HG02870 (cell line): ENCODE measurements around the gene DCLRE1B.

Source experiments
- ATAC-seq: cut with Tn5 transposase; IDR thresholded peaks from one replicate; pipeline ENCODE4 v1.9.1; 2021; ENCODE audit warnings: mild to moderate bottlenecking, moderate library complexity; ENCODE audit not compliant: unreplicated experiment

DCLRE1B gene

DNA sequence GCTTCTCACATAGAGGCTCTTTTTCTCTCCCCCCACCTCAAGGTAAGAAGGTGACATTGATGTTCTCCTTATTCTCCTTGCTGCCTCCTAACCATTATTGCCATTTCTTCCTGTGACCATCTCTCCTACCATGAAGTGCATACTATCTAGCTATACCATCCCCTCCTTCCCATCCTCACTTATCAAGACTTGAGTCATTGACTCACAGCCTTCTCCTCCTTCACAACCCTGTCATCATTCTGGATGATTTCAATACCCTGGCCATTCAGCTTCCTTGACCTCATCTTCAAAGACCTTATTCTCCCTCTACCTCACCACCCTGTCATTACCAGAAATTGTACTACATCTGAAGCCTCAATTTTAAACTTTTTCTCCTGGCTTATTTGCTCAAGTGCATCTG lies 13.1 kb downstream of the DCLRE1B start:
- no peak for ATAC-seq

DNA sequence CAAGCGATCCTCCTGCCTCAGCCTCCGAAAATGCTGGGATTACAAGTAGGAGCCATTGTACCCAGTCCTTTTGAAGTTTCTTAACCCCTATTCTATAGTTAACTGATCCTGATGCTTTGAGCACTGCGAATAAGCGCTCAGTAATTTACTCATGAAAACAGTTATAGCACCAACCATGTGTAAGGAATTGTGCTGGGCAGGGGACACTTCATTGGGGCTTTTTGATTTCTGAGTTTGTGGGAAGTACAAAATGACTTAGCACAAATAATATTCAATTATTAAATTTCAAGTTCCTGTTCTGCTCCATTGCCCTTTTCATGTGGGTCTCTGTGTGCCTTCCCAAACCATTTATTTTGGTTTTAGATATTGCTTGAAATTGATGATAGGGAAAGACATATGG lies 17.8 kb downstream of the DCLRE1B start:
- no peak for ATAC-seq

DNA sequence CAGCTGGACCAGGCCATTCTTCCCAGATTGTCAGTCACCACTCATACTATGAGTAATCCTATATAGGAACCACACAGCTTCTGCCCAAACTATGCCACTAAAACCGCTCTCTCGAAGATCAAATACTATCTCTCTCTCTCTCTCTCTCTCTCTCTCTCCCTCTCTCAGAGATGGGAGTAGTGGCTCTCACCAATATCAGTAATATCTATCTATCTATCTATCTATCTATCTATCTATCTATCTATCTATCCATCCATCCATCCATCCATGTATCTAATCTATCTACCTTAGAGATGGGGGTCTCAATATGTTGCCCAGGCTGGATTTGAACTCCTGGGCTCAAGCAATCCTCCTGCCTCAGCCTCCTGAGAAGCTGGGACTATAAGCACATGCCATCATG lies 19.3 kb downstream of the DCLRE1B start:
- no peak for ATAC-seq

DNA sequence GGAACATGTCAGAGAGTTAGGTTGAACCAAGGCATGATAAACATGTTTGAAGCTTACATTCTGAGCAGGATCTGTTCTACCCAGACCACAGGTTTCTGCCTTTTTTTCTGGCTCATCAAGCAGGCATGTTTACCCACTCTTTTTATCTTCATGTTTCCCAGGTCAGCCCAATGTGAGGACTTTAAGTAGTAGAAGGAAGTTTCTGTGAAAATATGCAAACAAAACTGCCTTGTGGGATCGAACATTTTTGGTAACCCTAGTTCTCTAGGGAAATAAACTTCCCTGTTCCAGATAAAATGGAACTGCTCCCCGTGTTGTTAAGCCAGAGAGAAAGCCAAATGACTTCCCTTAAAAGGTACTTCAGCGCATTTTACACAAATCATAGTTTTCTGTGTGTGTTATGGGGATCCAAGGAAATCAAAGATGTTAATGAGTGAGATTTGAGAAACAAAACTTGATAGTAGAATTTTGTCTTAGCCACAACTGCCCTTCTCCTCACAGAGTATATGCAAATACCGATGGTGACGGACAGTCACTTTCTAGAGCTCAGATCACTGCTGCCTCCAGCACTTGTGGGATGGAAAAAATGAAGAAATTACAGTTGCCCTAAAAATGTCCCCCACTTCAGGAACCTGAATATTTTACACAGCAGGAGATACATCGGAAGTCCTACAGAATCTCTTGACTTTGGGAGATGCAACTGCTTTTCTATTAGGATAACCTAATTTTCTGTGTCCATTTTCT lies 23.2 kb downstream of the DCLRE1B start:
- ATAC-seq: peak; percentile 29

DNA sequence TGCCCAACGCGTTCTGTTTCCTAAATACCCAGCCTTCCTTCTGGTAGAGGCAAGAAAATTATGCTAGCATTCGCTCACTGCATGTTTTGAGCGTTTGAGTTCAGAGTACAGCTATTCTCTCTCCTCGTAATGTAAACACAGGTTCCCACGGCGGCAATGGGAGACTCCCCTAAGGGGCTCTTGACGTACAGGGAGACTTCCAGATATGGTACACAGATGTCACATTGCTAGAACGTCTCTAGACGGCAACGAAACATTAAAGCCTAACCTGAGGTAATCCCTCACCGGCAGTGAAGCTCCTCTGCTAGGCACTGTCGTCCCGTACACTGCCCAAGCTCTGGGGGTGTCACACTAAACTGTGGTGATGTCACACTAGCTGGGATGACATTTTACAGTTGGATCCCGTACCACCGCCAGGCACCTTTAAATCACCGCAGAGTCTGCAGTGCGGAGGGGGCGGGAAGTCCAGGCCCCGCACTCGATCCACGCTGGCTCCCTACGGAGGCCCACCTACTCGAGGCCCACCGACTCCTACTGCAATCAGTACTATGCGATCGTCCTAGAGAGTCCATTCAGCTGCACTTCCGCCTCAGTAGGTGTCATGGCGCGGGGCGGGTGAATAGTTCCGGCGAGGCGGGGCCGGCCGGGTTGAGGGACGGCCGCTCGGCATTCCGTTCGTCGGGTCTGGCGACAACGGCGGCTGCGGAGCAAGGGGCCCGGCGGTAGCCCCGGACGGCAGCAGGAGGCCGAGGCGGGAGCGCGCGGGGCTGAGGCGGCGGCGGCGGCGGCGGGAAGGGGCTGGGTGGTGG lies 24.0 kb downstream of the DCLRE1B start, which contains the start of gene HIPK1:
Gene HIPK1 (plus strand): TSS at position 384 of the 809 bp plus-strand sequence.
- peak; percentile 61 for ATAC-seq

DNA sequence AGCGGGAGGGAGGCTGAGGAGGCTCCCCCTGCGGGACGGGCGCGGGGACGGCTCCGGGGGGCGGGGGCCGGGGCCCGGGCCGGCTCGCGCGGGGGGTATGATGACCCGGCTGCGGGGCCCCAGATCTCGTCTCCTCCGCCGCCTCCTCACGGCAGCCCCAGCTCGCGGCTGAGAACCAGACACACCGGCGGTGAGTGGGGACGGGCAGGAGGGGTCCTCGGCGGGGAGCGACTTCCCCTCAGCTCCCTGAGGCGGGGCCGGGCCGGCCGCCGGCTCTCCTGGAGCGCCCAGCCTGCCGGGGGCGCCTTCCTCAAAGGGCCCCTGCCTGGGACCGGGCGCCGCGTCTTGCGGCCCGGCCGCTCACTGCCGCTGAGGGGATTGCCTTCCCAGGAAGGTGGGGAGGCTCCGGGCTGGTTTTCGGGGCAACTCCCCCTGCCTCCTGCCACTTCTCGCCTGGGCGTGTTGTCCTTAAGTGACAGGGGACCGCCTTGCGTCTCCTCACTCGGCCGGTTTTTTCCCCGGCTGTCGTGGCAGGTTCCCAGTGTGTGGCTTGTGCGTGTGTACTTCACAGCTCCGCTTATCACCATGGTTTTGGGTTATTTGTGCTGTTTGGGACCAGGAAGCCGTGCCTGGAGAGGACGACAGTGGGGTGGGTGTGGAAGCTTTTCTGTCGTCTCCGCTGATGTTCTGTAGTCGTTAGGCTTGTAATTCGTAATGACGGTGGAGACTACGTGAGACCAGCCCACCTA lies 24.8 kb downstream of the DCLRE1B start:
- ATAC-seq: peak; percentile 28

DNA sequence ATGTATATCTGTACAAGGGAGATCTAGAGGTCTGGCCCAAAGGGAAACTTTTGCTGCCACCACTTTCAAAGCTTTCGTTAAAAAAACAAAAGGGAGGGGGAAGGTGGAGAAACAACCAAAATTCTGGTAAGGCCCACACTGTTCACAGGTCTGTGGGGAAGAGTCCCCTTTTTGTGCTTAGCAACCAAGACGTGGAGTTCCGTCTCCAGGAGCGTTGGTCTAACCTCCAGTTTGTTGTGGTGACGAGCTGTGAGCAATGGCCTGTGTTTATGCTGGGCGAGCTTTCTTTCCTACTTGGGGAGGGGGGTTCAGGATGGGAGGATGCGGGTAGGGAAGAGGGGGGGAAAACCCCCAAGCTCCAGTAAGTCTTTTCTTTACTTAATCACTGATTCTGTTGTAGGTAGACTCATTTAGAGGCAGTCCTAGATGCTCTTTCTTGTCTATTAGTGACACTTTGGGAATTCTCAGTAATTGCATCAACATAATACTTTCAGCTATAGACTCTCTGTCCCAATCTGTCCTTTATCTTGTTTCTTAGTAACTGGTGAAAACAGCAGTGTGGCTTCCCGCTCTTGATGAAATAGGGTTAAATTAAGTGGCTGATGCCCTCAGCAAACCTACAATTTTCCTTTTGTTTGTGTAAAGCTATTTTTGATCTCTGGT lies 25.5 kb downstream of the DCLRE1B start:
- ATAC-seq: peak; percentile 15

DNA sequence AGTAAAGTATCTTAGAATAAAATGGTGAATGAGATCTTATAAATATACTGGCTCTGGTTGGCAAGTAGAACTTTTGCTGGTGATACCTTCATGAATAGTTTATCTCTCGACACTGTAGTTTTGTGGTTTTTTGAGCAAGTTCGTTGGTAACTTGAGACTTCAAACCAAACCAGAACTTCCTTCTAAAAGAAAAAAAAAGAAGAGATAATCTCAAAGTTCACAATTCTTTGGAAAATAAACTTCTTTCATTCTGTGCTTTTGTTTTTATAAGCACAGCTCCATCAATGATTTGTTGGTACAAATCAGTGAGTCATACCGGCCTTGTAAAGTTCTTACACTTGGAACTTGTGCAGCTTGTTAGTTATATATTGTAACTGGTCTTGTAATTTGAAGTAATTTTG lies 26.3 kb downstream of the DCLRE1B start:
- no peak for ATAC-seq

DNA sequence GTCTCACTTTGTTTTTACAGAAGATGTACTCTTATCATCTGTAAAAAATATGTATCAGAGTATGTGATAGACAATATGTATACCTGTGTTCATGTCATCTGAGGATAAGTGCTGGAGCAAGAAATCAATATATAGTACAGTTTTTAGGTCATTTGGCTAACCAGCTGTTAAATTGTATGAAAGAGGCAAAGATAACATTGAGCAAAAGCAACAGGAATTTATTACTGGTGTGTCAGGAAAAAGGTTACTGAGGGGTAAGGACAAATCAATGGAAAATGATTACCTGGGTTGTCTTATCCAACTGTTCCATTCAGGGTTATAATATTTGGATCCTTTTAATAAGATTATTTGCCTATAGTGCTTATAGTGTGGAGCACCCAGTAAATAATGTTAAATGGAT lies 28.9 kb downstream of the DCLRE1B start:
- no peak for ATAC-seq

DNA sequence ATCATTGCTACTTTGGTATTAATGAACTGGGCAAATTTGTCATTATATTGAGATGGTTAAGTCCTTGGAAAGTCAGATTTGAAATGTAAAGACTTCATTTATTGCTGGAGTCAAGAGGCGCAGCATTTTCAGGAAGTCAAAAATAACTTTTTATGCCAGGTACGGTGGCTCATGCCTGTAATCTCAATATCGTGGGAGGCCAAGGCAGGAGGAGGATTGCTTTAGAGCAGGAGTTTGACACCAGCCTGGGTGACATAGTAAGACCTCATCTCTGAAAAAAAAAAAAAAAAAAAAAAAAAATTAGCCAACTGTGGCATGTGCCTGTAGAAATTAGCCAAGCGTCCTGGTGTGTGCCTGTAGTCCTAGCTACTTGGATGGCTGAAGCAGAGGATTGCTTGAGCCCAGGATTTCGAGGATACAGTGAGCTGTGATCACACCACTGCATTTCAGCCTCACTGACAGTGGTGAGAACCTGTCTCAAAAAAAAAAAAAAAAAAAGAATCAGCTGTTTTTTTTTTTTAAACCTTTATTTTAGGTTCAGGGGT lies 29.5 kb downstream of the DCLRE1B start:
- no peak for ATAC-seq

DNA sequence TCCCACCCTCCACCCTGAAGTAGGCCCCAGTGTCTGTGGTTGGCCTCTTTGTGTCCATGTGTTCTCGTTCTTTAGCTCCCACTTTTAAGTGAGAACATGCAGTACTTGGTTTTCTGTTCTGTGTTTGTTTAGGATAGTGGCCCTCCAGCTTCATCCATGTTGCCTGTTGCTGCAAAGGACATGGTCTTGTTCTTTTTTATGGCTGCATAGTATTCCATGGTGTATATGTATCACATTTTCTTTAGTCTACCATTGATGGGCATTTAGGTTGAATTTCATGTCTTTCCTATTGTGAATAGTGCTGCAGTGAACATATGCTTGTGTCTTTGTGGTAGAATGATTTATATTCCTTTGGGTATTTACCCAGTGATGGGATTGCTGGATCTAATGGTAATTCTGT lies 30.1 kb downstream of the DCLRE1B start:
- no peak for ATAC-seq

DNA sequence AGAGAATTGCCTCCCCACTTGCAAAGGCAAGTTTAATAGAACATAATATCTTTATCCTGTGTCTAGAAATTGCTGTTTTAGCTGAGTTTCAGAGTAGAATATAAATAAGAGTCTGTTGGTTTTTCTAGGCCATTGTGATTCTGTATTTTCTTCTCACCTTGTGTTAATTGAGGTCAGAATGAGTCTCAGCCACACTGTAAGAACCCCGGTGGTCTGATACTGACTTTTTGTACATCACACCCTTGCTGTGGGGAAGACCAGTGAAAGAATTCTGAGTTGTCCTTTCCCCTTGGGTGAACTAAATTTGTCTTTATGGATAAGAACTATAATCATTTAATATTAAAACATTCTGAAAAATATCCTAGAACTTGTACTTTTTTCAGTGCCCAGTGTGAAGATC lies 30.8 kb downstream of the DCLRE1B start:
- ATAC-seq: no peak

DNA sequence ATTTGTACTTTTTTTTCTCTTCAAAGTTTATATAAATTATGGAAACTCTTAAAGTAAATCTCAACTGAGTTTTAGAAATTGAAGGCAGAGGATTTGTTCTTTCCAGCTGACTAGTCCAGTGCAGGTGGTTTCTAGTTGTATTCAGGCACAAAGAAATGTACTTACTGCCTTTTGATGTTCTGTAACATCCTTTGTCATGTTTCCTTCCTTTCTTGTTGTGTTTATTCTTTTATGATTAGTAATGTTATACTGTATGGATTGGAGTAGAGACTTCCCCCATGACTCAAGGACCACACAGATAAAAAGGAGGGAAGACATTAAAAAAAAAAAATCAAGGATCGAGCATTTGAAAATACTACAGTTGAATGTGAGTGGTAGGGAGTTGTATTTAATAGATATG lies 32.0 kb downstream of the DCLRE1B start:
- ATAC-seq: no peak

DNA sequence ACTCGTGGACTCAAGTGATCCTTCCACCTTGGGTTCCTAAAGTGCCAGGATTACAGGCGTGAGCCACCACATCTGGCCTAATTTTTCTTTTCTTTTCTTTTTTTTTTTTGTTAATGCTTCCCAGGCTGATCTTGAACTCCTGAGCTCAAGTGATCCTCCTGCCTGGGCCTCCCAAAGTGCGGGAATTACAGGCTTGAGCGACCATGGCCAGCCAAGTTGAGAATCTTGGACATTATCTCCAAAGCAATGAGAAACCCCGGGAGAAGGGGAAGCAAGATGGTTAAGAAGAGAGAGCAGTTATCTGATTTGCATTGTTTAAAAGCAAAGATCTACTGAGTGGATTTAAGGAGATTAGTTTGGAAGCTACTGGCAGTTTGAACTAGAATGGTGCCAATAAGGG lies 33.1 kb downstream of the DCLRE1B start:
- no peak for ATAC-seq

DNA sequence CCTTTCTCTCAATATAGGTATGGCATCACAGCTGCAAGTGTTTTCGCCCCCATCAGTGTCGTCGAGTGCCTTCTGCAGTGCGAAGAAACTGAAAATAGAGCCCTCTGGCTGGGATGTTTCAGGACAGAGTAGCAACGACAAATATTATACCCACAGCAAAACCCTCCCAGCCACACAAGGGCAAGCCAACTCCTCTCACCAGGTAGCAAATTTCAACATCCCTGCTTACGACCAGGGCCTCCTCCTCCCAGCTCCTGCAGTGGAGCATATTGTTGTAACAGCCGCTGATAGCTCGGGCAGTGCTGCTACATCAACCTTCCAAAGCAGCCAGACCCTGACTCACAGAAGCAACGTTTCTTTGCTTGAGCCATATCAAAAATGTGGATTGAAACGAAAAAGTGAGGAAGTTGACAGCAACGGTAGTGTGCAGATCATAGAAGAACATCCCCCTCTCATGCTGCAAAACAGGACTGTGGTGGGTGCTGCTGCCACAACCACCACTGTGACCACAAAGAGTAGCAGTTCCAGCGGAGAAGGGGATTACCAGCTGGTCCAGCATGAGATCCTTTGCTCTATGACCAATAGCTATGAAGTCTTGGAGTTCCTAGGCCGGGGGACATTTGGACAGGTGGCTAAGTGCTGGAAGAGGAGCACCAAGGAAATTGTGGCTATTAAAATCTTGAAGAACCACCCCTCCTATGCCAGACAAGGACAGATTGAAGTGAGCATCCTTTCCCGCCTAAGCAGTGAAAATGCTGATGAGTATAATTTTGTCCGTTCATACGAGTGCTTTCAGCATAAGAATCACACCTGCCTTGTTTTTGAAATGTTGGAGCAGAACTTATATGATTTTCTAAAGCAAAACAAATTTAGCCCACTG lies 35.5 kb downstream of the DCLRE1B start:
- peak; percentile 71 for ATAC-seq

DNA sequence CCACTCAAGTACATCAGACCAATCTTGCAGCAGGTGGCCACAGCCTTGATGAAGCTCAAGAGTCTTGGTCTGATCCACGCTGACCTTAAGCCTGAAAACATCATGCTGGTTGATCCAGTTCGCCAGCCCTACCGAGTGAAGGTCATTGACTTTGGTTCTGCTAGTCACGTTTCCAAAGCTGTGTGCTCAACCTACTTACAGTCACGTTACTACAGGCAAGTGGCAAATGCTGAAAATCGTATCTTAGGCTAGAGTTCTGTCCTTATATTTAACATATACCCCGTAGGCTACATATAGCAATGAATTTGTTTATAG lies 36.1 kb downstream of the DCLRE1B start:
- no peak for ATAC-seq

DNA sequence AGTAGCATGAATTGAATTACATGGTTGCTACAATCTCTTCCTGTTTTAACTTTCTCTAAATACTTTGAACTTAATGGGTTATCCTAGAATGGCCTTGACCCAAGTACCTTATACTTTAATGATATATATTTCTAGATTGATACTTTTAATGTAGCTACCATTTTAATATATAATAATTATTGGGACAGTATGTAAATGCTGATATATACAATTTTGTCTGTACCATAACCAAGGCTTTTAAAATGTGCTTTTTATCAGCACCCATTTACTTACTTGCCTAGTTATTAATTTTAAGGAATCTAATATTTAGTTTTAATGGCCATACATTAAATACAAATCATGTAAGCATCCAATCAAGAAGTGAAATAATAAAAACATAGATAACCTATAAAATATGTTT lies 37.4 kb downstream of the DCLRE1B start:
- ATAC-seq: no peak

DNA sequence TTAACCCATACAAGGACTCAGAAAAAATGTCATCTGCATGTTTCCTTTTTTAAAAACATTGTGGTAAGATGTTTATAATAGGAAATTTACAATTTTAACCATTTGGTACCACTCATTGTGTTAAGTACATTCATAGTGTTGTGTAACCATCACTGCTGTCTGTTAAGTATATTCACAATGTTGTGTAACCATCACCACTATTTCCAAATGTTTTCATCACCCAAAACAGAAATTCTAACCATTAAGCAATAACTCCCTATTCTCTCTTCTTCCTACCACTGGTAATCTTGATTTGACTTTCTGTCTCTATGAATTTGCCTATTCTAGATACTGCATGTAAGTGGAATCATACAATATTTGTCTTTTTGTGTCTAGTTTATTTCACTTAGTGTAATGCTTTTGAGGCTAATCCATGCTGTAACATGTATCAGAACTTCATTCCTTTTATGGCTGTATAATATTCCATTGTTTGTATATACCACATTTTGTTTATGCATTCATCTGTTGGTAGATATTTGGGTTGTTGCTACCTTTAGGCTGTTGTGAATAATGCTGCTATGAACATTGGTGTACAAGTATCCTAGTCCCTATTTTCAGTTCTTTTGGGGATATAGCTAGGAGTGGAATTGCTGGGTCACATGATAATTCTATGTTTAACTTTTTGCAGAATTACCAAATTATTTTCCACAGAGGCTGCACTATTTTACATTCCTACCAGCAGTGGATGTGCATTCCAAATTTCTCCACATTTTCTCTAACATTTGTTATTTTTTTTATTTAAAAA lies 38.1 kb downstream of the DCLRE1B start:
- ATAC-seq: no peak

DNA sequence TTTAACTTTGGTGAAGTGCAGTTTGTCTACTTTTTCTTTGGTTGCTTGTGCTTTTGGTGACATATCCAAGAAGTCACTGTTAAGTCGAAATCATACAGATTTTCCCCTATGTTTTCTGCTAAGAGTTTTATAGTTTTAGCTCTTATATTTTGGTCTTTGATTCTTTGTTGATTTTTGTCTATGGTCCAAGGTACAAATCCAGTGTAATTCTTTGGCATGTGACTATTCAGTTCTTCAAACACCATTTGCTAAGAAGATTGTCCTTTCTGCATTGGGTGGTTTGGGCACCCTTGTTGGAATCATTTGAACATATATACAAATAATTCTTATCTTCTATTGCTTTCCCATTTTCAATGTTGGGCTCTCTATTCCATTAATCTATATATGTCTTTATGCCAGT lies 40.2 kb downstream of the DCLRE1B start:
- ATAC-seq: no peak
